GM19043 (cell line): Measurements from ENCODE around the gene ST8SIA1.
"Not testable (repeated sequence)": the region's sequence is repeated elsewhere in the genome, so short reads cannot be mapped to it uniquely, and the experiment has no call there.

Source experiments
- ATAC-seq: cut with Tn5 transposase; IDR thresholded peaks from one replicate; pipeline ENCODE4 v1.9.1; 2021; ENCODE audit warnings: low read depth; ENCODE audit not compliant: unreplicated experiment

ST8SIA1 gene

GRCh38 chr12:22196236-22196635 lies 138.3 kb downstream of the ST8SIA1 start:
- ATAC-seq: no peak

- no peak for ATAC-seq
Observed at GRCh38 chr12:22190969-22191368, 143.5 kb downstream of the ST8SIA1 start.

- no peak for ATAC-seq
Observed at GRCh38 chr12:22188431-22188830, 146.1 kb downstream of the ST8SIA1 start.

- ATAC-seq: no peak
Observed at GRCh38 chr12:22180705-22181104, 153.8 kb downstream of the ST8SIA1 start.

GRCh38 chr12:22173177-22173576 lies 161.3 kb downstream of the ST8SIA1 start:
- no peak for ATAC-seq

GRCh38 chr12:22172501-22172900 lies 162.0 kb downstream of the ST8SIA1 start:
- ATAC-seq: no peak

- no peak for ATAC-seq
Observed at GRCh38 chr12:22169376-22169775, 165.1 kb downstream of the ST8SIA1 start.

- no peak for ATAC-seq
Observed at GRCh38 chr12:22164139-22164538, 170.4 kb downstream of the ST8SIA1 start.

DNA sequence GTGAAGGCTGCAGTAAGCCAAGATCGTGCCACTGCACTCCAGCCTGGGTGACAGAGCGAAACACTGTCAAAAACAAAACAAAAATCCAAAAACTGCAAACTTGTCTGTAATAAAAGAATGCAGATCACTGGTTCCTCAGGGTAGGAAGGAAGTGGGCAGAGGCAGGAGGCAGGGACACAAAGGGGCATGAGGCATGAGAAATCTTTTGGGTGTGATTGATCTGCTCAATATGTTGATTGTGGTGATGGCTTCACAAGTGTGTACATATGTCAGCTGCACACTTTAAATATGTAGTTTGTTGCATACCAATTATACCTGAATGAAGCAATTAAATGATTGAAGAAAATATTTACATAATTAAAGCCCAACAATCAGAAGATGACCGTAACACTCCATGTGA lies 170.9 kb downstream of the ST8SIA1 start:
- no peak for ATAC-seq

DNA sequence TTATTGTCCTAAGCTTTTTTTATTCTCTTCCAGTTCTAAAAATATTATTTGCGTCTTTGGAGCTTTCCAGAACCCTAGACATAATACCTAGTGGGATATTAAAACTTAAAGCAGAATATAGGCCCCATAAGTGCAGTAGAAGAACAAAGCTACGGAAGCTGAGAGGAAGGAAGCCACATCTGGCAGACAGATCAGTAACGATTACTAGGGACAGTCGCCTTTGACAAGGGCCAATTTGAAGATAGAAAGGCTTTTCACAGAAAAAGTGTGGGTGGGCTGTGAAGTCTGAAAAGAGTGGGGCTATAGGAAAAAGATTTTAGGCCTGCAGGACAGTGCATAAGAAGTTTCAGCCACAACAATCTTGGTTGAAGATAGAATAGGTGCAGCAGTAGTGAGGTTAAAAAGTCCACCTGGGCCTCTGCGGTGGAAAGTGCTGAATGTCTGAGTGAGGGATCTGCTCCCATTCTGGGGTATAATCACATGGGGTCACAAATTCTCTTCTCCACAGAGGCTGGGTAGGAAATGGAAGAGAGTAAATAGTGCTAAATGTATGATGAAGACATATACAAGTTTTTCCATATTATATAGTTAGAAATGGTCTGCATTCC lies 174.0 kb downstream of the ST8SIA1 start:
- no peak for ATAC-seq

DNA sequence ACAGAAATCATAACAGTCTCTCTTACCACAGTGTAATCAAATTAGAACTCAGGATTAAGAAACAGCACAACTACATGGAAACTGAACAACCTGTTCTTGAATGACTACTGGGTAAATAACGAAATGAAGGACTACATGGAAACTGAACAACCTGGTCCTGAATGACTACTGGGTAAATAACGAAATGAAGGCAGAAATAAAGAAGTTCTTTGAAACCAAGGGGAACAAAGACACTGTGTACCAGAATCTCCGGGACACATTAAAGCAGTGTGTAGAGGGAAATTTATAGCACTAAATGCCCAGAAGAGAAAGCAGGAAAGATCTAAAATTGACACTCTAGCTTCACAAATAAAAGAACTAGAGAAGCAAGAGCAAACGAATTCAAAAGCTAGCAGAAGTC lies 185.2 kb downstream of the ST8SIA1 start:
- not testable (repeated sequence) for ATAC-seq

- not testable (repeated sequence) for ATAC-seq
Observed at GRCh38 chr12:22146686-22147085, 187.8 kb downstream of the ST8SIA1 start.
